ENCODE results near the gene PLOD3.

PLOD3 gene

GRCh38 chr7:101237206-101238067, 20.1 kb upstream of the PLOD3 start, which contains the start of gene CLDN15:
Gene CLDN15, minus strand, starts transcription at chr7:101237802. Its CDS starts 221 bp downstream, at chr7:101237581.
- Histone ChIP-seq H3K79me2 (ENCODE audit: low read length) (peaks cover 9% of the 10 kb centered on the region; the same call in 1 of the 2 replicates), H3K27ac (ENCODE audit: low read length) (no peak within 1 kb of the TSS), H3K4me1 (ENCODE audit: low read length) (no peaks in the 10 kb centered on the region), H3K27me3 (ENCODE audit: low read depth, low read length) (no peaks in the 10 kb centered on the region), H3K9me3 (ENCODE audit: insufficient read depth, low read length) (no peaks in the 10 kb centered on the region), H3K4me3 (ENCODE audit: low read length) (no peak within 1 kb of the TSS), H3K9ac (ENCODE audit: low read length) (no peak within 1 kb of the TSS), H4K20me1 (ENCODE audit: insufficient read depth, low read length) (no peaks in the 10 kb centered on the region), H3K4me2 (ENCODE audit: low read length) (no peak within 1 kb of the TSS), H3K36me3 (replicated peaks; ENCODE audit: low read depth, low read length) (no peaks in the 10 kb centered on the region), H2AFZ (ENCODE audit: low read depth, low read length) (no peak within 1 kb of the TSS)
- no peak for TF ChIP-seq CTCF (IDR thresholded peaks at IDR 0.05; ENCODE audit: low read depth, low read length)
- TF ChIP-seq EZH2phosphoT487 (IDR thresholded peaks at IDR 0.05; ENCODE audit: low read depth), result no peak

GRCh38 chr7:101236292-101236835, 19.0 kb upstream of the PLOD3 start:
- Histone ChIP-seq H3K4me3 (ENCODE audit: low read length) (no peak overlapping the region), H3K9ac (ENCODE audit: low read length) (no peak overlapping the region), H2AFZ (ENCODE audit: low read depth, low read length) (no peak overlapping the region), H3K9me3 (ENCODE audit: insufficient read depth, low read length) (no peaks in the 10 kb centered on the region), H3K4me1 (ENCODE audit: low read length) (no peaks in the 10 kb centered on the region), H3K79me2 (ENCODE audit: low read length) (peaks cover 4% of the 10 kb centered on the region; the same call in 1 of the 2 replicates), H3K27ac (ENCODE audit: low read length) (no peak overlapping the region), H3K27me3 (ENCODE audit: low read depth, low read length) (no peaks in the 10 kb centered on the region), H4K20me1 (ENCODE audit: insufficient read depth, low read length) (no peaks in the 10 kb centered on the region), H3K36me3 (replicated peaks; ENCODE audit: low read depth, low read length) (no peaks in the 10 kb centered on the region), H3K4me2 (ENCODE audit: low read length) (no peak overlapping the region)
- TF ChIP-seq EZH2phosphoT487 (IDR thresholded peaks at IDR 0.05; ENCODE audit: low read depth) (no peak), CTCF (IDR thresholded peaks at IDR 0.05; ENCODE audit: low read depth, low read length) (no peak)

GRCh38 chr7:101235522-101235921, 18.1 kb upstream of the PLOD3 start:
- no peak overlapping the region for H2AFZ ChIP-seq (ENCODE audit: low read depth, low read length)
- H3K36me3 ChIP-seq (replicated peaks; ENCODE audit: low read depth, low read length), result no peaks in the 10 kb centered on the region
- TF ChIP-seq CTCF (IDR thresholded peaks at IDR 0.05; ENCODE audit: low read depth, low read length) (no peak), EZH2phosphoT487 (IDR thresholded peaks at IDR 0.05; ENCODE audit: low read depth) (no peak)
- no peak overlapping the region for H3K4me3 ChIP-seq (ENCODE audit: low read length)
- H3K9ac ChIP-seq (ENCODE audit: low read length), result no peak overlapping the region
- H3K9me3 ChIP-seq (ENCODE audit: insufficient read depth, low read length), result no peaks in the 10 kb centered on the region
- no peaks in the 10 kb centered on the region for H3K27me3 ChIP-seq (ENCODE audit: low read depth, low read length)
- no peak overlapping the region for H3K27ac ChIP-seq (ENCODE audit: low read length)
- no peaks in the 10 kb centered on the region for H3K79me2 ChIP-seq (ENCODE audit: low read length)
- no peak overlapping the region for H3K4me2 ChIP-seq (ENCODE audit: low read length)
- no peaks in the 10 kb centered on the region for H4K20me1 ChIP-seq (ENCODE audit: insufficient read depth, low read length)
- H3K4me1 ChIP-seq (ENCODE audit: low read length), result no peaks in the 10 kb centered on the region

GRCh38 chr7:101235050-101235449, 17.7 kb upstream of the PLOD3 start:
- H3K27me3 ChIP-seq (ENCODE audit: low read depth, low read length), result no peaks in the 10 kb centered on the region
- H3K4me1 ChIP-seq (ENCODE audit: low read length), result no peaks in the 10 kb centered on the region

More at GRCh38 chr7:101235050-101235449, 17.7 kb upstream of the PLOD3 start:
- Histone ChIP-seq H3K79me2 (ENCODE audit: low read length) (no peaks in the 10 kb centered on the region), H3K9me3 (ENCODE audit: insufficient read depth, low read length) (no peaks in the 10 kb centered on the region), H3K36me3 (replicated peaks; ENCODE audit: low read depth, low read length) (no peaks in the 10 kb centered on the region), H3K4me3 (ENCODE audit: low read length) (no peak overlapping the region), H3K9ac (ENCODE audit: low read length) (no peak overlapping the region), H3K27ac (ENCODE audit: low read length) (no peak overlapping the region), H3K4me2 (ENCODE audit: low read length) (no peak overlapping the region), H2AFZ (ENCODE audit: low read depth, low read length) (no peak overlapping the region), H4K20me1 (ENCODE audit: insufficient read depth, low read length) (no peaks in the 10 kb centered on the region)
- TF ChIP-seq EZH2phosphoT487 (IDR thresholded peaks at IDR 0.05; ENCODE audit: low read depth) (no peak), CTCF (IDR thresholded peaks at IDR 0.05; ENCODE audit: low read depth, low read length) (peak; percentile 41)

All from OCI-LY3 (cell line).